H1 (cell line): Measurements from ENCODE around the gene SH3RF3. TPM values are rescaled to one million over a fixed set of nuclear protein-coding genes. Genes with fewer than 3 reads are reported as not detected.

Experiments used
- CTCF ChIA-PET: fragments of 300-600 bp; sonication (Branson Sonifier 250); formaldehyde crosslinking; loops from one replicate; lab custom pipeline; 2021; ENCODE audit not compliant: partially characterized antibody; lab: Charles Lee
- POLR2A ChIA-PET: fragments of 300-600 bp; sonication (Branson Sonifier 250); formaldehyde crosslinking; loops from one replicate; lab custom pipeline; 2021; ENCODE audit warnings: inconsistent platforms; ENCODE audit not compliant: partially characterized antibody; lab: Charles Lee
- DNase-seq, 2 experiments: peaks; one replicate each; pipeline versions ENCODE4 v3.0.0 to v3.0.0-alpha.2; 2010 to 2022; ENCODE audit warnings: low spot score in 2 of 2, low read depth in 1 of 2, mixed read lengths in 1 of 2
- FAIRE-seq: peaks from 2 replicates; lab custom pipeline; 2011; peaks lifted over from hg19 to GRCh38; lab: Jason Lieb, UNC
- H2AFZ ChIP-seq: 2 replicates; pipeline ENCODE4 v1.8.1; 2012; ENCODE audit warnings: low read length, inconsistent platforms
- H2AK5ac ChIP-seq: 2 replicates; pipeline ENCODE4 v1.6.1; 2013; ENCODE audit warnings: low read depth, low read length
- H2BK120ac ChIP-seq: replicated peaks from 2 replicates; pipeline ENCODE3; 2013; ENCODE audit warnings: low read depth, low read length, inconsistent platforms
- H2BK12ac ChIP-seq: 2 replicates; pipeline ENCODE4 v1.6.1; 2013; ENCODE audit warnings: low read depth, low read length
- H2BK15ac ChIP-seq: 2 replicates; pipeline ENCODE4 v1.6.1; 2013; ENCODE audit warnings: low read length
- H2BK20ac ChIP-seq: 2 replicates; pipeline ENCODE4 v1.6.1; 2013; ENCODE audit warnings: low read length
- H2BK5ac ChIP-seq: 2 replicates; pipeline ENCODE4 v1.6.1; 2013; ENCODE audit warnings: low read depth, low read length
- H3K14ac ChIP-seq: 2 replicates; pipeline ENCODE4 v1.6.1; 2013; ENCODE audit warnings: inconsistent platforms; ENCODE audit not compliant: insufficient read length
- H3K18ac ChIP-seq: 2 replicates; pipeline ENCODE4 v1.6.1; 2013; ENCODE audit warnings: low read length; ENCODE audit errors: extremely low read depth
- H3K23ac ChIP-seq: 2 replicates; pipeline ENCODE4 v1.6.1; 2013; ENCODE audit warnings: inconsistent platforms; ENCODE audit not compliant: insufficient read length
- H3K23me2 ChIP-seq: 2 replicates; pipeline ENCODE4 v1.6.1; 2013; ENCODE audit warnings: low read depth, low read length
- H3K27ac ChIP-seq: 2 replicates; pipeline ENCODE4 v1.6.1; 2011; ENCODE audit warnings: low read depth, low read length, inconsistent platforms
- H3K27me3 ChIP-seq, 4 experiments: replicated peaks in 1 of 4; 1 replicate in 1 of 4; 2 replicates in 3 of 4; pipeline versions ENCODE4 v1.6.1 to v1.8.1; 2011 to 2013; ENCODE audit warnings: low read length in 3 of 4, mild to moderate bottlenecking in 3 of 4, inconsistent platforms in 2 of 4, mixed read lengths in 2 of 4, moderate library complexity in 1 of 4; ENCODE audit not compliant: control insufficient read depth in 3 of 4, insufficient read depth in 3 of 4; ENCODE audit errors: extremely low read depth in 1 of 4
- H3K36me3 ChIP-seq, 4 experiments: 2 replicates each; pipeline versions ENCODE4 v1.6.1 to v1.8.1; 2011 to 2013; ENCODE audit warnings: mild to moderate bottlenecking in 4 of 4, low read length in 3 of 4, moderate library complexity in 2 of 4, control low read depth in 1 of 4, inconsistent platforms in 1 of 4; ENCODE audit not compliant: insufficient read depth in 4 of 4, control insufficient read depth in 2 of 4
- H3K4ac ChIP-seq: replicated peaks from 2 replicates; pipeline ENCODE3; 2013; ENCODE audit warnings: low read length, low read depth, mixed read lengths, inconsistent platforms; ENCODE audit not compliant: insufficient read length
- H3K4me1 ChIP-seq, 4 experiments: replicated peaks in 1 of 4; 1 replicate in 1 of 4; 2 replicates in 3 of 4; pipeline versions ENCODE4 v1.6.1 to v1.8.1; 2011 to 2013; ENCODE audit warnings: low read length in 3 of 4, inconsistent platforms in 2 of 4, mixed read lengths in 1 of 4; ENCODE audit not compliant: insufficient read depth in 4 of 4, control insufficient read depth in 3 of 4
- H3K4me2 ChIP-seq, 2 experiments: 2 replicates each; pipeline versions ENCODE4 v1.6.1 to v1.8.1; 2011 to 2013; ENCODE audit warnings: low read depth in 2 of 2, low read length in 2 of 2, control low read depth in 1 of 2, inconsistent platforms in 1 of 2, mild to moderate bottlenecking in 1 of 2; ENCODE audit not compliant: insufficient read depth in 1 of 2
- H3K4me3 ChIP-seq, 4 experiments: fragments of 200-600, 300-600 bp in 1 of 4; sonication (generic), shearing (Covaris generic), sonication (Bioruptor Twin) in 1 of 4; 2 replicates each; pipeline versions ENCODE4 v1.5.1 to v1.8.1; 2011 to 2016; ENCODE audit warnings: low read length in 4 of 4, low read depth in 3 of 4, control low read depth in 2 of 4, inconsistent platforms in 2 of 4, mild to moderate bottlenecking in 2 of 4, mixed read lengths in 1 of 4, moderate library complexity in 1 of 4; ENCODE audit not compliant: insufficient read depth in 2 of 4; ENCODE audit errors: extremely low read depth in 1 of 4
- H3K56ac ChIP-seq: replicated peaks from 2 replicates; pipeline ENCODE3; 2013; ENCODE audit warnings: low read depth, mild to moderate bottlenecking, mixed read lengths, low read length, inconsistent platforms; ENCODE audit not compliant: insufficient read length
- H3K79me1 ChIP-seq: 2 replicates; pipeline ENCODE4 v1.6.1; 2013; ENCODE audit warnings: low read depth, low read length, control low read depth
- H3K79me2 ChIP-seq, 2 experiments: 2 replicates each; pipeline versions ENCODE4 v1.6.1 to v1.8.1; 2012 to 2013; ENCODE audit warnings: low read length in 2 of 2, mild to moderate bottlenecking in 2 of 2, inconsistent platforms in 1 of 2; ENCODE audit not compliant: insufficient read depth in 2 of 2, control insufficient read depth in 1 of 2
- H3K9ac ChIP-seq, 4 experiments: replicated peaks in 1 of 4; 1 replicate in 1 of 4; 2 replicates in 3 of 4; pipeline versions ENCODE4 v1.6.1 to v1.8.1; 2011 to 2013; ENCODE audit warnings: low read depth in 3 of 4, low read length in 3 of 4, control low read depth in 2 of 4, mild to moderate bottlenecking in 2 of 4, moderate library complexity in 2 of 4, inconsistent platforms in 1 of 4; ENCODE audit errors: extremely low read depth in 1 of 4
- H3K9me3 ChIP-seq, 2 experiments: 2 replicates each; pipeline versions ENCODE4 v1.6.1 to v1.8.1; 2012 to 2013; ENCODE audit warnings: mild to moderate bottlenecking in 2 of 2, moderate library complexity in 2 of 2, control low read depth in 1 of 2, inconsistent platforms in 1 of 2, low read depth in 1 of 2, low read length in 1 of 2, mixed read lengths in 1 of 2; ENCODE audit not compliant: insufficient read depth in 2 of 2
- H4K20me1 ChIP-seq, 2 experiments: replicated peaks in 1 of 2; 2 replicates each; pipeline versions ENCODE3 to v1.8.1; 2011 to 2013; ENCODE audit warnings: inconsistent platforms in 2 of 2, low read length in 2 of 2, mild to moderate bottlenecking in 1 of 2; ENCODE audit not compliant: insufficient read depth in 2 of 2, control insufficient read depth in 1 of 2
- H4K5ac ChIP-seq: 2 replicates; pipeline ENCODE4 v1.6.1; 2013; ENCODE audit warnings: low read length, low read depth, mixed read lengths, inconsistent platforms; ENCODE audit not compliant: insufficient read length
- H4K8ac ChIP-seq: 2 replicates; pipeline ENCODE4 v1.8.0; 2013; ENCODE audit warnings: mild to moderate bottlenecking, moderate library complexity, low read length, inconsistent platforms; ENCODE audit not compliant: insufficient read depth; ENCODE audit errors: extremely low read depth
- H4K91ac ChIP-seq: replicated peaks from 2 replicates; pipeline ENCODE3; 2013; ENCODE audit warnings: low read length, mixed read lengths, inconsistent platforms; ENCODE audit not compliant: insufficient read length
- HDAC2 ChIP-seq, 2 experiments: fragments of 300-600 bp in 1 of 2; sonication (generic) in 1 of 2; IDR thresholded peaks; 2 replicates each; pipeline ENCODE4 v1.6.1; 2011 to 2012; ENCODE audit warnings: low read depth in 2 of 2, low read length in 2 of 2, mild to moderate bottlenecking in 2 of 2, moderate library complexity in 2 of 2, borderline replicate concordance in 1 of 2, inconsistent platforms in 1 of 2
- WGBS, 2 experiments: shearing (Covaris generic) in 1 of 2; methylation state at CpG; one replicate each; pipeline versions ENCODE4 v1.1.6 to v1.1.7; 2013 to 2015; ENCODE audit warnings: low lambda C conversion rate in 2 of 2, mixed read lengths in 2 of 2, inconsistent platforms in 1 of 2, low coverage in 1 of 2, missing lambda C conversion rate in 1 of 2; ENCODE audit not compliant: insufficient replicate concordance in 2 of 2, insufficient coverage in 1 of 2, insufficient read length in 1 of 2; ENCODE audit errors: extremely low coverage in 1 of 2, missing lambda C conversion rate in 1 of 2; 5-methylcytosine and 5-hydroxymethylcytosine counted together
- polyA plus RNA-seq, 7 experiments: library from polyadenylated mRNA; depleted of rRNA in 3 of 7; stranded (reverse) in 5 of 7; unstranded in 2 of 7; fragments of >200 nt in 5 of 7; fragments of 200-250 nt in 2 of 7; gene quantifications; 1 replicate in 5 of 7; 2 replicates in 1 of 7; 4 replicates in 1 of 7; pipeline versions ENCODE4 v1.2.1 to v1.2.3, GENCODE V29; 2011 to 2013; ENCODE audit warnings: missing spikeins in 2 of 7, mixed read lengths in 2 of 7
- total RNA-seq: library from RNA; stranded (reverse); fragmentation: NEBNext Ultra II Directional; extraction: Animal tissue kit (Norgen Biotek cat#: 25700); gene quantifications from 2 replicates; pipeline ENCODE4 v1.2.1, GENCODE V29; 2021

Gene SH3RF3
- total and polyA plus RNA-seq, 2 of the 8 experiments (the other 6 are each of a cell fraction or from before 2014, with no cell fraction given), result 0.11 to 0.65 TPM

DNA sequence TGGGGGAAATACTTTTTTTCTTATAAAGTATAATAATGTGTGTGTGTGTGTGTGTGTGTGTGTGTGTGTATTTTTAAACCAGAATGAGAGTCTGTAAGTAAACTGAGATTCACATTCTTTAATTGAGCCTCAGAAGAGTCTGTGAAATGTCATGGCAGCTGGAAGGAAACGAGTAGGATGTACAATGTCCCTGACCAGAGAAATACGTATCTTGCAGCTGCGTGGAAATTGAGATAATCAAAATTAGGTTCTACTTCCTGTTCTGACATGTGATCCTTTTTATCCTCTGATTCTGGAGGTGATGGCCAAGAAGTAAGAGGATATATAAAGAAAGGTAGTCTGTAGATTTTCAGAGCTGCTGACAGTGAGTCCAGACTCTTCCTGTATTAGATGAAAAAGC is 50.0 kb downstream of the SH3RF3 start:
- no peak for FAIRE-seq
- H3K4me2 ChIP-seq, result no peak overlapping the region
- no peak for DNase-seq
- H3K27ac ChIP-seq, result no peak overlapping the region
- H2AFZ ChIP-seq, result no peak overlapping the region
- H2BK15ac ChIP-seq, result no peak overlapping the region
- no peaks in the 10 kb centered on the region for H3K23me2 ChIP-seq
- no peak overlapping the region for H2AK5ac ChIP-seq
- POLR2A ChIA-PET, result no interaction called here
- no peak overlapping the region for H3K9ac ChIP-seq
- no peaks in the 10 kb centered on the region for H3K79me2 ChIP-seq
- H4K20me1 ChIP-seq, result no peaks in the 10 kb centered on the region
- H2BK20ac ChIP-seq, result no peak overlapping the region
- H2BK120ac ChIP-seq, result no peak overlapping the region
- CTCF ChIA-PET, result no interaction called here
- no peak overlapping the region for H4K8ac ChIP-seq
- H3K4me1 ChIP-seq, result peaks cover 0 to 5% (median 2%) of the 10 kb centered on the region in 4 experiments; a peak in 3 of 7 replicates
- H3K79me1 ChIP-seq, result no peaks in the 10 kb centered on the region
- H3K36me3 ChIP-seq, result no peaks in the 10 kb centered on the region
- H3K4me3 ChIP-seq, result no peak overlapping the region
- H3K9me3 ChIP-seq, result peaks cover 0 to 5% of the 10 kb centered on the region in 2 experiments; a peak in 3 of 4 replicates
- H2BK5ac ChIP-seq, result no peak overlapping the region
- H3K14ac ChIP-seq, result no peak overlapping the region
- no peak overlapping the region for H2BK12ac ChIP-seq
- no peak overlapping the region for H3K23ac ChIP-seq
- H3K56ac ChIP-seq, result no peak overlapping the region
- no peaks in the 10 kb centered on the region; a peak in 1 of 7 replicates for H3K27me3 ChIP-seq
- WGBS, 2 experiments, result 89% methylated on average over 3 of the region's 3 CpGs; no CpG with 5 or more reads in 1 of the 2 experiments
- no peak overlapping the region for H3K4ac ChIP-seq
- no peak overlapping the region for H3K18ac ChIP-seq
- no peak overlapping the region for H4K91ac ChIP-seq
- H4K5ac ChIP-seq, result no peak overlapping the region
- TF ChIP-seq HDAC2 (IDR thresholded peaks at IDR 0.05; ENCODE audit: borderline replicate concordance in 1 of 2, low read depth in 2 of 2, low read length in 2 of 2), result no peak
